Activated T-cell treated with anti-CD3 and anti-CD28 coated beads, Interleukin-2, amount 50 U/mL, for 72 hours (primary cell): ENCODE results near the gene ITFG1. TPM values are rescaled to one million over a fixed set of nuclear protein-coding genes. Genes with fewer than 3 reads are reported as not detected.
"Not testable (repeated sequence)": the region's sequence is repeated elsewhere in the genome, so short reads cannot be mapped to it uniquely, and the experiment has no call there.

Source experiments
- ATAC-seq, 2 donors: fragments of 150-1000 bp; cut with Tn5 transposase; replicated peaks in 1 of 2; 2 replicates each; pipeline ENCODE4 v1.10.0; 2021; ENCODE audit warnings: moderate library complexity in 2 of 2, mild to moderate bottlenecking in 1 of 2
- DNase-seq, 2 donors: peaks; one replicate each; pipeline ENCODE4 v3.0.0; 2021 to 2022; ENCODE audit warnings: mixed read lengths in 1 of 2
- H3K27ac Mint-ChIP-seq: one replicate; pipeline ENCODE4 v1.8.0; 2022; ENCODE audit warnings: mild to moderate bottlenecking, moderate library complexity, mixed read lengths
- H3K27me3 Mint-ChIP-seq: one replicate; pipeline ENCODE4 v1.8.0; 2022; ENCODE audit warnings: low read depth, mixed read lengths
- H3K36me3 Mint-ChIP-seq, 2 donors: one replicate each; pipeline ENCODE4 v1.8.0; 2022; ENCODE audit warnings: mixed read lengths in 2 of 2, mild to moderate bottlenecking in 1 of 2; ENCODE audit not compliant: insufficient read depth in 2 of 2
- H3K4me1 Mint-ChIP-seq: one replicate; pipeline ENCODE4 v1.8.0; 2022; ENCODE audit warnings: low read depth, mixed read lengths
- H3K4me3 Mint-ChIP-seq, 2 donors: one replicate each; pipeline ENCODE4 v1.8.0; 2022; ENCODE audit warnings: mild to moderate bottlenecking in 2 of 2, mixed read lengths in 2 of 2, moderate library complexity in 2 of 2
- H3K9me3 Mint-ChIP-seq, 2 donors: one replicate each; pipeline ENCODE4 v1.8.0; 2022; ENCODE audit warnings: mixed read lengths in 2 of 2
- total RNA-seq, 2 donors: library from RNA; stranded (reverse); gene quantifications; one replicate each; pipeline ENCODE4 v1.2.3, GENCODE V29; 2022

ITFG1 gene
- total RNA-seq, 2 donors from 2014 or later, result 23.4 to 27.3 TPM

DNA sequence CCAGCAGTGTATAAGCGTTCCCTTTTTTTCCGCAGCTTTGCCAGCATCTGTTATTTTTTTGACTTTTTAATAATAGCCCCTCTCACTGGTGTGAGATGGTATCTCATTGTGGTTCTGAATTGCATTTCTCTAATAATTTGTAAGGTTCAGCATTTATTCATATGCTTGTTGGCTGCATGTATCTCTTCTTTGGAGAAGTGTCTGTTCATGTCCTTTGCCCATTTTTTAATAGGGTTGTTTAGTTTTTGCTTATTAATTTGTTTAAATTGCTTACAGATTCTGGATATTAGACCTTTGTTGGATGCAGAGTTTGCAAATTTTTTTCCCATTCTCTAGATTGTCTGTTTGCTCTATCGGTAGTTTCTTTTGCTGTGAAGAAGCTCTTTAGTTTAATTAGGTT, 27.2 kb upstream of the ITFG1 start:
- Mint-ChIP-seq H3K27me3 (no peaks in the 10 kb centered on the region), H3K4me1 (peaks cover 41% of the 10 kb centered on the region), H3K9me3 (no peaks in the 10 kb centered on the region), H3K27ac (no peak overlapping the region), H3K36me3 (peaks cover 0 to 18% of the 10 kb centered on the region in 2 donors), H3K4me3 (no peak overlapping the region)
- DNase-seq (no peak), ATAC-seq (no peak)

DNA sequence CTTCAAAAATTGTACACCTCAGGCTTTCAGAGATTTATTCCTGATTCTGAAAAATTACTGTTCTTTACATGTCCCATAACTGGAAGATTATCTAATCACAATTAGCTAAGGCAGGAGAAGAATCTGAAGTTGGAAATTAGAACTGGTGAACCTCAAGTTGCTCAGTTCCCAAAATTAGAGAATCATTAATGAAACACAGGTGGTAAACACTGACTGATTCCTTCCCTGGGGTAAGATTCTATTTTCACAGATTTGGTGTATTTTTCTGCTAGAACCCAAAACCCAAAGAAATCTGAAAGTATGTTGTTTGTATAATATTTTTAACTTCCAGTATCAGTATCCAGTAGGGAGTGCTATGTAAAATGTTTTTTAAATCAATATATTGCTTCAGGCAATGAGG, 26.0 kb upstream of the ITFG1 start:
- Mint-ChIP-seq H3K27me3 (no peaks in the 10 kb centered on the region), H3K36me3 (peaks cover 0 to 18% of the 10 kb centered on the region in 2 donors), H3K27ac (no peak overlapping the region), H3K4me1 (peaks cover 32% of the 10 kb centered on the region), H3K4me3 (no peak overlapping the region), H3K9me3 (no peaks in the 10 kb centered on the region)
- DNase-seq (no peak), ATAC-seq (no peak)

DNA sequence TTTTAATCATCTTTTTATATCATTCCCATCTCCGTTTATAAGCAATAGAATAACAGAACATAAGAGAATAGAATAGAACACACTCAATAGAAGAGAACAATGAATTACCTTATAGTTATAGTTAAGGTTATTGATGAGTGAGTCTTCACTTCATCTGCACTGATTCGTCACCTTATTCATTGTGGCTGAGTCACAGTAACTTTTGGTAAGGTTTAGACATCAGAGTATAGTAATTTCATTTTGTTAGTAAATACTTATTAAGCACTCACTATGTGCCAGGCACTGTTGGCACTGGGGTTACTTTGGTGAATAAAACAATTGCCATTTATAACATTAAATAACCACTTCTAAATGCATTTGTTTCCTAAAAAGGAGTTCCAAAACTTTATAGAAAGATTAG, 22.8 kb upstream of the ITFG1 start:
- Mint-ChIP-seq H3K9me3 (no peaks in the 10 kb centered on the region), H3K27me3 (no peaks in the 10 kb centered on the region), H3K27ac (no peak overlapping the region), H3K4me1 (peaks cover 42% of the 10 kb centered on the region), H3K4me3 (no peak overlapping the region), H3K36me3 (peaks cover 0 to 7% of the 10 kb centered on the region in 2 donors)
- ATAC-seq (peak in 1 of 2 donors; percentile 53), DNase-seq (no peak)

DNA sequence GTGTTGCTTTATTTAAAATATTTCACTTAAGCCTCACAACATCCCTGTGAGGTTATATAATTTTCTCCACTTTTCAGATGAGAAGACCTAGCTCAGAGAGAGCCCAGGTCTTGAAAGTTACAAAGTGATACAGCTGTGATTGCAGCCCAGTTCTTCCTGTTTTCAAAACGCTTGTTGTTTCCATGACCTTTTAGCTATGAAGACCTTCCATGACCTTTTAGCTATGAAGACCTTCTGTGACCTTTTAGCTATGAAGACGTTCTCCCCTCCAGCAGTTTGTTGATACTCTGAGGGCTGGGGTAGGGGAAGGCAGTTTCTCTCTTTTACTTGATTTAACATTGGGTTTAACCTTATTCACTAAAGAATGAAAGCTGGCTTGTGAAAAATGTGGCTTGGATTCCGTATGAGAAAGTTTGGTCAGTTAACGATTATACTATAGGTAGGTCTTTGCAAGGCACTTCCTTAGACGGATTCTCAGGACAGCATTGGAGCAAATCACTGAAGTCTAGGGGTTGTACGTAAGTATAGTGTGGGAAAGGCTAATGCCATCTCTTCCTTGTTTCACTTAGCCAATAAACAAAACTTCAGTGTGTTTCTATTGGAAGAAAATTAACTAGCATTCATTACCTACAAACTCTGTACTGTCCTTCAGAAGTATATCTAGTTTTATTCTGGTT, 21.0 kb upstream of the ITFG1 start:
- Mint-ChIP-seq H3K4me1 (peaks cover 42% of the 10 kb centered on the region), H3K27ac (no peak overlapping the region), H3K9me3 (no peaks in the 10 kb centered on the region), H3K27me3 (no peaks in the 10 kb centered on the region), H3K36me3 (no peaks in the 10 kb centered on the region), H3K4me3 (no peak overlapping the region)
- ATAC-seq (no peak), DNase-seq (no peak)

DNA sequence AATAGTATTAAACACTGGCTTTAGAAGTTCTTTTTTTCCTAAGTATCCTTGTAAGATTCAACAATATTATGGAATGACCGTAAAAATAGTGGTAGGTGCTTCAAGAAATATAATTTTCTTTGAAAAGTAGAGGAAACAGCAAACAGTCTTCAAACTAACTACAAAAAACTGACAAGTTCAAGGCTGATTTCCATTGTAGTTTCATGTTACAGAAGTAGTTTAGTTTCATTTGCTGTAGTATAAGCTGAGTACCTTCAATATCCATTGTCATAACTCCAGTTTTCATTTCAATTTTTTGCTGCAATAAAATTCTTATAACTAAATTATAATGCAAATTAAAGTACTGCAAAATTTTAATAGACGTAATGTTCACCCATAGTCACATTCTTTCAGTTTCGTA, 19.5 kb upstream of the ITFG1 start:
- Mint-ChIP-seq H3K4me3 (no peak overlapping the region), H3K36me3 (no peaks in the 10 kb centered on the region), H3K4me1 (peaks cover 38% of the 10 kb centered on the region), H3K9me3 (no peaks in the 10 kb centered on the region), H3K27me3 (no peaks in the 10 kb centered on the region), H3K27ac (no peak overlapping the region)
- DNase-seq (no peak), ATAC-seq (no peak)

DNA sequence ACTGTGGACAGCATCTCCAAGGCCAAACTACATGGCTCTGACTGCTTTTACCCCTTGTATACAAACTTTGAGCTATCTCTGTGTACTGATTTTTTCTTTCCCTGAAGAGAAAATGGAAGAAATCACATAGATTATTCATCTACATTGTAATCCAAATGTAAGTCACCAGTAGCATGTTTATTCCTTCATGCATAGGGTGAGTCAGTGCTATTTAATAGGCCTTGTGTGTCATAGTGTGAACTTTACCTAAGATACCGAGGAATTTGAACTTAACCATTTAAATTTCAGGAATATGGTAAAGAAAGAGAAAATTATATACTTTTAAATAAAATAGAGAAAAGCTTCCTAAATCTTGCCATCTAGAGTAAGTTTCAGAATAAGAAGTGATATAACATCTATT, 16.8 kb upstream of the ITFG1 start:
- Mint-ChIP-seq H3K9me3 (no peaks in the 10 kb centered on the region), H3K4me3 (no peak overlapping the region)
- DNase-seq, result no peak

DNA sequence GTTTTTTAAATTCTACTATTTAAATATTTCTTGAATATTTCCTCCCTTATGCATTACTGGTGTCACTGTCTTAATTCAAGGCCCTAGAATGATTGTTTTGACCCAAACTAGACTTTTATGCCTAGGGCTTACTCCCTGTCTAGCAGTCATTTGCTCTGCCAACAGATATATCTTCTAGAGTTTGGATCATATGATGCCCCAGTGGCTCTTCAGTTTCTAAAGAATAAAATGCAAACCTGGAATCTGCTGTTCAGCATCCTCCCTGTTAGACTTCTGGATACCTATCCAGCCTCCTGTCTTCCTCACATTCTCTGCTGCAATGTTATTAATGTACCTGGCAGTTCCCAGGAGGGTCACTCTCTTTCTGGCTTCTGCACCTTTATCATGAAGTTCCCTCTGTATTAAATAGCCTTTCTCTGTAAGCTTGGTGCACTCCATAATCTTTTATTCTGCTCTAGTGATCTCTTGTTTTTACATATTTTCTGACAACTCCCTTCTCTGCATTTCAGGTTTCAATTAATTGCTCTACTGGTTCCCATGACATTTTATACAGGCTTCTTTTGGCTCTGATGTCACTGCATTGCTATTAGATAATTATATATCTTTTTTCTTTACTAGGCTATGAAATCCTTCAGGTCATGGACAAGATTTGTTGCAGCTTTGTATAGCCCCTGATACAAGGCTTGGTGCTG, 15.9 kb upstream of the ITFG1 start:
- DNase-seq, result no peak
- ATAC-seq, result no peak
- H3K27ac Mint-ChIP-seq, result peak overlapping the region; percentile 26
- H3K9me3 Mint-ChIP-seq, result no peaks in the 10 kb centered on the region
- H3K36me3 Mint-ChIP-seq, result no peaks in the 10 kb centered on the region
- H3K4me3 Mint-ChIP-seq, result no peak overlapping the region
- H3K4me1 Mint-ChIP-seq, result peaks cover 26% of the 10 kb centered on the region
- no peaks in the 10 kb centered on the region for H3K27me3 Mint-ChIP-seq

More for the DNA sequence above, 16.8 kb upstream of the ITFG1 start:
- H3K4me1 Mint-ChIP-seq, result peaks cover 28% of the 10 kb centered on the region
- no peaks in the 10 kb centered on the region for H3K36me3 Mint-ChIP-seq
- no peaks in the 10 kb centered on the region for H3K27me3 Mint-ChIP-seq
- ATAC-seq, result no peak
- no peak overlapping the region for H3K27ac Mint-ChIP-seq

DNA sequence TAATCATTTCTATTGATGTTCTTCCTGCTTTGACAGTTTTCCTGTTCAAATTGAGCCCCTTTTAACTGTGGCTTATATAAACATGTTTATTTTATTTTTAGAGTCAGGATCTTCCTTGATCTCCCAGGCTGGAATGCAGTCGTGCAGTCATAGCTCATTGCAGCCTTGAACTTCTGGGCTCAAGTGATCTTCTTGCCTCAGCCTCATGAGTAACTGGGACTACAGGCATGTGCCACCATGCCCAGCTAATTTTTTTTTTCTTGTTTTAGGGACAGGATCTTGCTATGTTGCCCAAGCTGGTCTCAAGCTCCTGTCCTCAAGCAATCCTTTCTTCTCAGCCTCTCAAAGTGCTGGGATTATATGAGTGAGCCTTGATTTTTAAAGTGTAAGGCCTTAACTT, 14.9 kb upstream of the ITFG1 start:
- H3K36me3 Mint-ChIP-seq, result no peaks in the 10 kb centered on the region
- H3K27ac Mint-ChIP-seq, result no peak overlapping the region
- no peak for DNase-seq

DNA sequence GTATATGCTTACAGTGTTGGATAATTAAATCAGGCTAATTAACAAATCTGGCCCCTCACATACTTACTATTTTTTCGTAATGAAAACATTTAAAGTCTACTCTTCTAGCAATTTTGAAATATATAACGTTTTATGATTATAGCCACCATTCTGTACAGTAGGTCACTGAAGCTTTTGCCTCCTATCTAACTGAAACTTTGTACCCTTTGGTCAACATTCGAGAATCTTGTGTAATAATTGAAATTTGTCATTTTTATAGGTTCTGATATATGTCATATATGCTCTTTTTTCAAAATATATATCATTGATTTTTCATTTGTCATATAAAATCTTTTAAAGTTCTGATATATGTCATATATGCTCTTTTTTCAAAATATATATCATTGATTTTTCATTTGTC, 12.9 kb upstream of the ITFG1 start:
- no peak for DNase-seq
- no peaks in the 10 kb centered on the region for H3K9me3 Mint-ChIP-seq
- ATAC-seq, result no peak

More for the DNA sequence above, 14.9 kb upstream of the ITFG1 start:
- Mint-ChIP-seq H3K4me1 (peaks cover 17% of the 10 kb centered on the region), H3K27me3 (no peaks in the 10 kb centered on the region), H3K9me3 (no peaks in the 10 kb centered on the region), H3K4me3 (no peak overlapping the region)
- no peak for ATAC-seq

DNA sequence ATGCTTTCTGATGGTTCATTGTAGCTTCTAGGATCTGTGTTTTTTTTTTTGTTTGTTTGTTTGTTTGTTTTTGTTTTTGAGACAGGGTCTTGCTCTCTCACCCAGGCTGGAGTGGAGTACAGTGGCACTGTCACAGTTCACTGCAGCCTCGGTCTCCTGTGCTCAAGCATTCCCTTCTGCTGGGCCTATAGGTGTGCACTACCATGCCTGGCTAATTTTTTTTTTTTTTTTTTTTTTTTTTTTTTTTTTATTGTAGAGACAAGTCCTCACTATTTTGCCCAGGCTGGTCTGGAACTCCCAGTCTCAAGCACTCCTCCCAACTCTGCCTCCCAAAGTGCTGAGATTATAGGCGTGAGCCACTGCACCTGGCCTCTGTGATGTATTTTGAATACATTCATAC, 12.1 kb upstream of the ITFG1 start:
- not testable (repeated sequence) for H3K9me3 Mint-ChIP-seq, H3K36me3 Mint-ChIP-seq, H3K4me1 Mint-ChIP-seq, DNase-seq, H3K27me3 Mint-ChIP-seq, H3K27ac Mint-ChIP-seq, ATAC-seq, H3K4me3 Mint-ChIP-seq

More for the DNA sequence above, 12.9 kb upstream of the ITFG1 start:
- Mint-ChIP-seq H3K36me3 (no peaks in the 10 kb centered on the region), H3K4me3 (no peak overlapping the region), H3K27ac (no peak overlapping the region), H3K4me1 (peaks cover under 1% of the 10 kb centered on the region), H3K27me3 (no peaks in the 10 kb centered on the region)

DNA sequence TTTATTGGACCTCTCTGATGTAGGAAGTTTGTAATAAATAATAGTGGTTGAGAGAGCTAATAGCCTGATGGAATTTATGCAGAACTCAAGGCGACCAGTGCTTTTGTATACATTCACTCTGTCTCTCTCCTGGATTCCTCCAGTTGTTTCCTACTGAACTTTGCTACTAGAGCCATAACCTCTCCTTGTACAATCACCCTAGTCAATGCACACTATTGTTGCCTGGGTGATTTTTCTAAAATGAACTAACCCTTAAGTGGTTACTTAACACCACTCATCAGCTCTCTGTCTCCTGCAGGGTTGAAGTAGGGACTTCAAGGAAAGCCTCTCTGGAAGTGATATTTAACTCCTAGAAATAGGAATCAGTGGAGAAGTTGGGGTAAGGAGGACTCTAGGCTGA, 9.9 kb upstream of the ITFG1 start:
- DNase-seq, result no peak
- ATAC-seq, result no peak
- H3K9me3 Mint-ChIP-seq, result no peaks in the 10 kb centered on the region
- peaks cover 4% of the 10 kb centered on the region for H3K4me1 Mint-ChIP-seq
- no peak overlapping the region for H3K4me3 Mint-ChIP-seq
- H3K27me3 Mint-ChIP-seq, result no peaks in the 10 kb centered on the region
- H3K27ac Mint-ChIP-seq, result no peak overlapping the region
- H3K36me3 Mint-ChIP-seq, result no peaks in the 10 kb centered on the region

DNA sequence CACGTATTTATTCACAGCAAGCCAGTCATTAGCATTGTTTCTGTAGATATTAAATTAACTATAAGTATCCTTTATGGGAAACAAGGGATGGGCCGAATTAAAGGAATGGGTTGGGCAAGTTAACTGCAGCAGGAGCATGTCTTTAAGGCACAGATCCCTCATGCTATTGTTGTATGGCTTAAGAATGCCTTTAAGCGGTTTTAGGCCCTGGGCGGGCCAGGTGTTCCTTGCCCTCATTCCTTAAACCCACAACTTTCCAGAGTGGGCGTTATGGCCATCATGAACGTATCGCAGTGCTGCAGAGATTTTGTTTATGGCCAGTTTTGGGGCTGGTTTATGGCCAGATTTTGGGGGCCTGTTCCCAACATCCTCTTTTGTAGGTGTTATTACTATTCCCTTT, 9.3 kb upstream of the ITFG1 start:
- no peak overlapping the region for H3K4me3 Mint-ChIP-seq
- DNase-seq (no peak), ATAC-seq (no peak)
- H3K36me3 Mint-ChIP-seq, result no peaks in the 10 kb centered on the region
- peaks cover 10% of the 10 kb centered on the region for H3K4me1 Mint-ChIP-seq
- H3K27me3 Mint-ChIP-seq, result no peaks in the 10 kb centered on the region
- H3K27ac Mint-ChIP-seq, result no peak overlapping the region
- no peaks in the 10 kb centered on the region for H3K9me3 Mint-ChIP-seq

DNA sequence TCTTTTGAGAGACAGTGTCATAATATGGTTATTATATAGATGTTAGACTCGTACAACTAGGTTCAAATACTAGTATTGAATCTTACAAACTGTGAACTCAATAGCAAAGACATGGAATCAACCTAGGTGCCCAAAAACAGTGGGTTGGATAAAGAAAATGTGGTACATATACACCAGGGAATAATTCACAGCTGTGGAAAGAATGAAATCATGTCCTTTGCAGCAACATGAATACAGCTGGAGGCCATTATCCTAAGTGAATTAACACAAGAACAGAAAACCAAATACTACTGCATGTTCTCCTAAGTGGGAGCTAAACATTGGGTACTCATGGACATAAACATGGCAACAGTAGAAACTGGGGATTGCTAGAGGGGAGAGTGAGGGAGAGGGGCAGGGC, 8.4 kb upstream of the ITFG1 start:
- no peaks in the 10 kb centered on the region for H3K27me3 Mint-ChIP-seq
- H3K36me3 Mint-ChIP-seq, result no peaks in the 10 kb centered on the region
- ATAC-seq (no peak), DNase-seq (no peak)
- H3K4me1 Mint-ChIP-seq, result peaks cover 16% of the 10 kb centered on the region
- no peak overlapping the region for H3K4me3 Mint-ChIP-seq
- no peak overlapping the region for H3K27ac Mint-ChIP-seq
- H3K9me3 Mint-ChIP-seq, result no peaks in the 10 kb centered on the region
